Endothelial cell of umbilical vein (primary cell): Measurements from ENCODE around the gene MTA1. TPM values are rescaled to one million over a fixed set of nuclear protein-coding genes. Genes with fewer than 3 reads are reported as not detected.

Experiments used
- BruUV-seq: library from RNA; stranded (reverse); fragments of 400-500 nt; replicated peaks from 2 replicates; lab custom pipeline; 2021; lab: Mats Ljungman, UMichigan
- CTCF ChIA-PET: fragments of 300-600, 350-600 bp; sonication (Branson Sonifier 250); formaldehyde crosslinking; loops from one replicate; lab custom pipeline; 2021; ENCODE audit warnings: antibody characterized with exemption, inconsistent platforms; lab: Charles Lee
- POLR2A ChIA-PET: fragments of 300-600, 350-600 bp; sonication (Branson Sonifier 250); formaldehyde crosslinking; loops from one replicate; lab custom pipeline; 2021; ENCODE audit warnings: antibody characterized with exemption, inconsistent platforms; lab: Charles Lee
- DNase-seq: peaks from one replicate; pipeline ENCODE4 v3.0.0-alpha.2; 2011; ENCODE audit warnings: low read depth, low spot score
- FAIRE-seq: peaks from 2 replicates; lab custom pipeline; 2011; peaks lifted over from hg19 to GRCh38; lab: Jason Lieb, UNC
- H2AFZ ChIP-seq: 2 replicates; pipeline ENCODE4 v1.6.0; 2012; ENCODE audit warnings: low read depth, low read length, control low read depth, inconsistent platforms
- H3K27ac ChIP-seq: 2 replicates; pipeline ENCODE4 v1.5.1; 2011; ENCODE audit warnings: low read depth, mild to moderate bottlenecking, control low read depth, low read length, moderate library complexity; ENCODE audit not compliant: insufficient read depth
- H3K27me3 ChIP-seq, 2 experiments: 2 replicates each; pipeline versions ENCODE4 v1.6.0 to v1.6.1; 2011; ENCODE audit warnings: low read length in 2 of 2, mixed read lengths in 1 of 2; ENCODE audit not compliant: control insufficient read depth in 2 of 2, insufficient read depth in 2 of 2
- H3K36me3 ChIP-seq, 2 experiments: 2 replicates in 1 of 2; 3 replicates in 1 of 2; pipeline ENCODE4 v1.5.1; 2011; ENCODE audit warnings: low read length in 2 of 2, mild to moderate bottlenecking in 1 of 2, moderate library complexity in 1 of 2; ENCODE audit not compliant: control insufficient read depth in 2 of 2, insufficient read depth in 2 of 2; ENCODE audit errors: extremely low read depth in 1 of 2
- H3K4me1 ChIP-seq: 3 replicates; pipeline ENCODE4 v1.5.1; 2011; ENCODE audit warnings: mild to moderate bottlenecking, low read length; ENCODE audit not compliant: control insufficient read depth, insufficient read depth; ENCODE audit errors: extremely low read depth
- H3K4me2 ChIP-seq: 2 replicates; pipeline ENCODE4 v1.6.1; 2011; ENCODE audit warnings: low read length, control low read depth, mixed read lengths; ENCODE audit not compliant: insufficient read depth
- H3K4me3 ChIP-seq, 3 experiments: fragments of 200-600 bp in 1 of 3; sonication (generic), shearing (Covaris generic) in 1 of 3; replicated peaks in 1 of 3; 2 replicates each; pipeline ENCODE4 v1.5.1; 2011 to 2016; ENCODE audit warnings: control low read depth in 3 of 3, low read length in 3 of 3, mild to moderate bottlenecking in 2 of 3, inconsistent platforms in 1 of 3, low read depth in 1 of 3, moderate library complexity in 1 of 3; ENCODE audit not compliant: insufficient read depth in 1 of 3
- H3K79me2 ChIP-seq: 2 replicates; pipeline ENCODE4 v1.6.0; 2012; ENCODE audit warnings: low read length, inconsistent platforms; ENCODE audit not compliant: control insufficient read depth, insufficient read depth
- H3K9ac ChIP-seq: replicated peaks from 2 replicates; pipeline ENCODE3; 2011; ENCODE audit warnings: low read length, control low read depth; ENCODE audit not compliant: insufficient read depth; ENCODE audit errors: extremely low read depth
- H3K9me1 ChIP-seq: replicated peaks from 3 replicates; pipeline ENCODE4 v1.6.0; 2011; ENCODE audit warnings: mild to moderate bottlenecking, low read length; ENCODE audit not compliant: control insufficient read depth, insufficient read depth; ENCODE audit errors: extremely low read depth
- H3K9me3 ChIP-seq: replicated peaks from 2 replicates; pipeline ENCODE4 v1.5.1; 2012; ENCODE audit warnings: low read length, inconsistent platforms; ENCODE audit not compliant: control insufficient read depth, insufficient read depth
- H4K20me1 ChIP-seq: replicated peaks from 2 replicates; pipeline ENCODE3; 2011; ENCODE audit warnings: mild to moderate bottlenecking, low read length; ENCODE audit not compliant: control insufficient read depth, insufficient read depth; ENCODE audit errors: extremely low read depth
- EZH2 ChIP-seq: IDR thresholded peaks from 2 replicates; pipeline ENCODE4 v1.6.1; 2012; ENCODE audit warnings: borderline replicate concordance, low read depth, mild to moderate bottlenecking, moderate library complexity, low read length, inconsistent platforms; ENCODE audit not compliant: severe bottlenecking
- FOS ChIP-seq: IDR thresholded peaks from 2 replicates; pipeline ENCODE4 v1.6.1; 2011; ENCODE audit warnings: mild to moderate bottlenecking, low read length, moderate library complexity, borderline replicate concordance; ENCODE audit not compliant: insufficient read depth
- GATA2 ChIP-seq: IDR thresholded peaks from 2 replicates; pipeline ENCODE4 v1.7.0; 2011; ENCODE audit warnings: low read depth, mild to moderate bottlenecking, moderate library complexity, mixed read lengths, low read length; ENCODE audit not compliant: insufficient read length, insufficient read depth
- JUN ChIP-seq: IDR thresholded peaks from 2 replicates; pipeline ENCODE4 v1.6.1; 2011; ENCODE audit warnings: borderline replicate concordance, low read depth; ENCODE audit not compliant: insufficient read length, insufficient read depth
- MYC ChIP-seq: IDR thresholded peaks from one replicate; pipeline ENCODE4 v1.6.1; 2011; ENCODE audit warnings: mild to moderate bottlenecking, low read depth, low read length
- POLR2A ChIP-seq: IDR thresholded peaks from 2 replicates; pipeline ENCODE4 v1.6.1; 2012; ENCODE audit warnings: low read depth, mild to moderate bottlenecking, control low read depth, low read length
- POLR2AphosphoS5 ChIP-seq: IDR thresholded peaks from 2 replicates; pipeline ENCODE4 v1.6.1; 2012; ENCODE audit warnings: low read depth, mild to moderate bottlenecking, control low read depth, low read length, moderate library complexity; ENCODE audit not compliant: insufficient read depth
- dilution Hi-C: fragments of 300-500 bp; cut with MboI; formaldehyde crosslinking; loops from one replicate; pipeline ENCODE4 v1.15.0; 2019; ENCODE audit warnings: low sequenced_read_pairs; ENCODE audit not compliant: extremely low pct_ligation_motif_present
- intact Hi-C: fragments of 100-400 bp; cut with micrococcal nuclease; formaldehyde crosslinking; loops from one replicate; pipeline ENCODE4 v1.10.0; 2022
- polyA plus RNA-seq, 4 experiments: library from polyadenylated mRNA; depleted of rRNA in 3 of 4; stranded (reverse) in 3 of 4; unstranded in 1 of 4; fragments of >200 nt; gene quantifications; 2 replicates each; pipeline versions ENCODE4 v1.2.1 to v1.2.3, GENCODE V29; 2011 to 2012; ENCODE audit warnings: missing spikeins in 1 of 4
- total RNA-seq: library from RNA; stranded (reverse); gene quantifications from 2 replicates; pipeline ENCODE4 v1.2.3, GENCODE V29; 2021
- TF ChIP-seq, protein P1 (sequence below), 2 donors: IDR thresholded peaks; 1 replicate in 1 of 2; 2 replicates in 1 of 2; pipeline ENCODE4 v1.5.1; 2011; ENCODE audit warnings: low read length in 2 of 2, mild to moderate bottlenecking in 2 of 2, moderate library complexity in 2 of 2, control low read depth in 1 of 2, inconsistent platforms in 1 of 2, low read depth in 1 of 2; ENCODE audit not compliant: insufficient read depth in 1 of 2; ENCODE audit errors: extremely low read depth in 1 of 2
- TF ChIP-seq, protein P2 (sequence below): IDR thresholded peaks from 2 replicates; pipeline ENCODE4 v1.6.1; 2011; ENCODE audit not compliant: insufficient read depth, insufficient read length

Gene MTA1
- total and polyA plus RNA-seq, 2 donors (not counting 3 experiments of a cell fraction or from before 2014, with no cell fraction given) = 85.2 to 167 TPM

DNA sequence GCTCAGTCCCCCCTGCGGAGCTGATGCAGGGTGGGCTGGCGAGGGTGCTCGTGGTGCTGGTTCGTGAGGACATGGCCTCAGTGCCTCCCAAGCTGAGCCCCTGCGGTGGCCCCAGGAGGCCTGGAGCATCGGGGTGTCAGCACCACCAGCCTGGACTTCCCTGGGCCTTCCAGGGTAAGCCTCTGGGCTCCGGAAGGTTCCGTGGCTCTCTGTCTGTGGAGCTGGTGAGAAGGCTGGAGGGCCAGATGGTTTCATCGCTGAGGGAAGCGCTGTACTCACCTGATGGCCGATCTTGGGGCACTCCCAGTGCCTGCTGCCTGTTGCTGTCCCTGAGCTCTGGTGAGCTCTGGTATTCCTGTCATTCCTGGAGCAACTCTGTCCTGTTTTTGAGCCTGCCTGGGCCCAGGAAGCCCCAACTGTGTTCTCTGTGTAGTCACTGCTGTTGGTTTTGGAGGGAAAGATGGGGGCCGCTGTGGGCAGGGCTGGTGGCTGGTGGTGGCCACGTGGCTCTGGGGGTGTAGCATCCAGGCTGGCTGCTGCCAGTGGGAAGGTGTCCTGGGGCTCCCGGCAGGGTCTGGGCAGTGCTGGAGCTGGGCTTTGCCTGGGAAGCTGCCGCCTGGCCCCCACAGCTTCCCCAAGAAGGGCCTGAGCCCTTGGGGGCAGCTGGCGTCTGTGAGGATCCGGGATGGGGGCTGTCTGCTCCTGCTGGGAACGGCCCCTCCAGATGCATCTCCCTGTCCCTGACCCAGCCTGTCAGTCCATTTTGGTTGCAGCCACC lies 18.3 kb downstream of the MTA1 start:
- peaks cover 2% of the 10 kb centered on the region for H4K20me1 ChIP-seq
- no TSS peak for BruUV-seq
- CTCF ChIA-PET = interaction anchor here (1.2 to 4.7 kb wide), 3 partner anchors 52 to 86 kb away, joined by 3 to 17 read pairs (median 3); no protein-coding TSS in a partner anchor

More for the DNA sequence above, 18.3 kb downstream of the MTA1 start:
- POLR2A ChIA-PET = no interaction called here
- H3K9me1 ChIP-seq = no peaks in the 10 kb centered on the region
- TF ChIP-seq, protein P1, sequence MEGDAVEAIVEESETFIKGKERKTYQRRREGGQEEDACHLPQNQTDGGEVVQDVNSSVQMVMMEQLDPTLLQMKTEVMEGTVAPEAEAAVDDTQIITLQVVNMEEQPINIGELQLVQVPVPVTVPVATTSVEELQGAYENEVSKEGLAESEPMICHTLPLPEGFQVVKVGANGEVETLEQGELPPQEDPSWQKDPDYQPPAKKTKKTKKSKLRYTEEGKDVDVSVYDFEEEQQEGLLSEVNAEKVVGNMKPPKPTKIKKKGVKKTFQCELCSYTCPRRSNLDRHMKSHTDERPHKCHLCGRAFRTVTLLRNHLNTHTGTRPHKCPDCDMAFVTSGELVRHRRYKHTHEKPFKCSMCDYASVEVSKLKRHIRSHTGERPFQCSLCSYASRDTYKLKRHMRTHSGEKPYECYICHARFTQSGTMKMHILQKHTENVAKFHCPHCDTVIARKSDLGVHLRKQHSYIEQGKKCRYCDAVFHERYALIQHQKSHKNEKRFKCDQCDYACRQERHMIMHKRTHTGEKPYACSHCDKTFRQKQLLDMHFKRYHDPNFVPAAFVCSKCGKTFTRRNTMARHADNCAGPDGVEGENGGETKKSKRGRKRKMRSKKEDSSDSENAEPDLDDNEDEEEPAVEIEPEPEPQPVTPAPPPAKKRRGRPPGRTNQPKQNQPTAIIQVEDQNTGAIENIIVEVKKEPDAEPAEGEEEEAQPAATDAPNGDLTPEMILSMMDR (IDR thresholded peaks at IDR 0.05; ENCODE audit: extremely low read depth in 1 of 2, insufficient read depth in 1 of 2, low read depth in 1 of 2, low read length in 2 of 2) = no peak
- TF ChIP-seq FOS (no peak), GATA2 (no peak), JUN (no peak), EZH2 (no peak), POLR2A (no peak), MYC (no peak), POLR2AphosphoS5 (no peak)
- TF ChIP-seq, protein P2, sequence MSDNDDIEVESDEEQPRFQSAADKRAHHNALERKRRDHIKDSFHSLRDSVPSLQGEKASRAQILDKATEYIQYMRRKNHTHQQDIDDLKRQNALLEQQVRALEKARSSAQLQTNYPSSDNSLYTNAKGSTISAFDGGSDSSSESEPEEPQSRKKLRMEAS = no peak
- H3K4me3 ChIP-seq = no peak overlapping the region
- dilution Hi-C loops = no loop called here
- peaks cover 18% of the 10 kb centered on the region for H3K4me1 ChIP-seq
- intact Hi-C loops = no loop called here
- no peak overlapping the region for H2AFZ ChIP-seq
- no peak overlapping the region for H3K4me2 ChIP-seq
- H3K36me3 ChIP-seq = peaks cover 0 to 32% of the 10 kb centered on the region in 2 experiments
- H3K79me2 ChIP-seq = peaks cover 62% of the 10 kb centered on the region
- FAIRE-seq (no peak), DNase-seq (no peak)
- H3K9ac ChIP-seq = no peak overlapping the region
- H3K27ac ChIP-seq = no peak overlapping the region
- H3K27me3 ChIP-seq = no peaks in the 10 kb centered on the region
- H3K9me3 ChIP-seq = no peaks in the 10 kb centered on the region
